Measurements from ENCODE around the gene ACVR1B.

Gene ACVR1B

DNA sequence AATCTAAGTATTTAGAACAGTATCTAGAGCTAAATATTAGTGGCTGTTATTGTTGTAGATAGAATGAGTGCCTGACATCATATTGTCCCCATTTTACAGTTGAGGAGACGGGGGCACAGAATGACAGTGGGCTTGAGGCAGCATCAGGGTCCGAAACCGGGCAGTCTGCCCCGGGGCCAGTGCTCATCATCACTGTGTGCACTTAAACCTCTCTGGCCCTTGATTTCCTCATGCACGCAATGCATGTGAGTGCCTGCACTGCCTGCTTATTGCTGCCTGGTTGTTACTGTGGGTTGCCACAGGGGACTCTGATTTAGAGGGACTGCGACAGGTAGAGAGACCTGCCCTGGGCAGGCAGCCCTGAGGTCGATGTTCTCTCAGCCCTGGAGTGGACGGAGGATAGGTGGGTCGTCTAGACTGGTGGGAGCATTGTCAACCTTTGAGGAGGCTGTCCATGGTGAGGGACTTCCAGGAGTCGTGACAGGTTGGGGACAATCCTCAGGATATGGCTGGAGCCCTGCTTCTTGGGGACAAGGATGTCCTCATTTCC is 34.4 kb upstream of the ACVR1B start:
- no peak for DNase-seq (ENCODE audit: low spot score)

DNA sequence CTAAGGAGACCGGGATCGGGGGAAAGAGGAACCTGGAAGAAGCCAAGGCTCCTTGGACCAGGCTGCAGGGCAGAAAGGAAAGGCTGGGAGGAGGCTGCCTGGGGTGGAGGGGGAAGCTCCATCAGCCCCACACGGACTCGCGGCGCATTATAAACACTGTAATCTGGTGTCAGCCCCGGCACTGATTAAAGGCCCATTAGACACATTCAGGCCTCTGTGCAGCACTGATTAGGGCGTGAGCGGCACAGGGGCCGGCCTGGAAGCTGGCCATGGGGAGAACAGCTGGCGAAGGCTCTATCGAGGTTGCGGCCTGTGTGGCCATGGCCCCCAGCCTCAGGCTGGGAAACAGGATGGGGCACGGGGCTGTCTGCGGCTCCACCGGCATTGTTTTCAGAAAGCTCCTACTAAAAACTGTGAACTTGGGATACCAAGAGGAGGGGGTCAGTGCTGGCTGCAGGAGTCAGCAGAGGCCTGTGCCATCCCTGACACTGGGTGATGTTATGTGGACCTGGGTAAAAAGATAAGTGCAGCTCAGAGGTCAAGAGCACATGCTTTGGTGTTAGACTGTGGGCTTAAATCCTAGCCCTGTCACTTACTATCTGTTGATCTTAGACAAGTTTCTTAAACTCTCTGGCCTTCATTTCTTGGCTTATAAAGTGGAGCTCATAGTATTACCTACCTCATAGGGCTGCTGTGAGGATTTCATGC is 33.6 kb upstream of the ACVR1B start:
- no peak for DNase-seq (ENCODE audit: low spot score)

DNA sequence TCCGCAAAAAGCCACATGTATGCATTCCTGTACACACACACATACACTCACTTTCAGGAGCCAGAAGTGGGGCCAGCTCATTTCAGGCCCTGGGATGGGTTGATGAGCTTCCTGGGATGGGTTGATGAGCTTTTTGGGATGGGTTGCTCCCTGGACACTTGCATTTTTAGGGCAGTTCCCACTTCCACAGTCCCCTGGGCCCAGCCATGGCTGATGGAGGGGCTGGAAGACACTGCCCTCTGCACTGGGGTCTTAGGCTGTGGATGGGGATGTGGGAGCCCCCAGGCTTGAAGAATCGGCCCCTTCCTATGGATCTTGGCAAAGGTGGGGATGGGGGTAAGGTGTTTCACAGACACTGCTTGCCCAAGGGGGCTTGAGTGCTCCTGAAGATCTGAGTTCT is 31.5 kb upstream of the ACVR1B start:
- no peak for DNase-seq (ENCODE audit: low spot score)

DNA sequence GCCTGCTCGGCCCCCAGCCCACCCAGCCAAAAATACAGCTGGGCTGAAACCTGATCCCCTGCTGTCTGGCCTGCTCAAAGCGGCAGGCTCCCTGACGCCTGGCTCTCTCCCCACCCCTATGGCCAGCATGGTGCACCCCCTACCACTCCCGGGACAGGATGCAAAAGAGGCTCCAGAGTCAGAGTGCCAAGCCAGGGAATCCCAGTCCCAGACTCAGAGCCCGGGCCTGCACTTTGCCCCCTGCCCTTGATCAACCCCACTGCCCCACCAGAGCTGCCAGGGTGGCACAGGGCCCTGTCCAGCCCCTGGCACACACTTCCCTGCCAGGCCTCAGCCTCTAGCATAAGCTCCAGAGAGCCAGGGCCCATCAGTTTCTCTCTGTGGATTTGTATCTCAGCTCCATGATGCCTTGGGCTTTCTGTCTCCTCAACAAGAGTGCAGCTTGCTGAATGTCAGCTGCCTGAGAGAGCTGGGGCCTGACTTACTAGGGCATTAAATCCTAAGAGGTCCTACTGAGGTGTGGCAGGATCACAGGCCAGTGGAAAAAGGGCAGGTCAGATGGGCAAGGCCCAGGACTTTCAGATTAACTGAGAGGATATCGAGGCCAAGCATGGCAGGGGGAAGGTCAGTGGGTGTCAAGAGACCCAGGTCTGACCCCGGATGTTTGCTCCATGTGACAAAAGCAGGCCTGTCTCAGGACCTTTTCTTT is 30.3 kb upstream of the ACVR1B start:
- DNase-seq (ENCODE audit: low spot score) = no peak

DNA sequence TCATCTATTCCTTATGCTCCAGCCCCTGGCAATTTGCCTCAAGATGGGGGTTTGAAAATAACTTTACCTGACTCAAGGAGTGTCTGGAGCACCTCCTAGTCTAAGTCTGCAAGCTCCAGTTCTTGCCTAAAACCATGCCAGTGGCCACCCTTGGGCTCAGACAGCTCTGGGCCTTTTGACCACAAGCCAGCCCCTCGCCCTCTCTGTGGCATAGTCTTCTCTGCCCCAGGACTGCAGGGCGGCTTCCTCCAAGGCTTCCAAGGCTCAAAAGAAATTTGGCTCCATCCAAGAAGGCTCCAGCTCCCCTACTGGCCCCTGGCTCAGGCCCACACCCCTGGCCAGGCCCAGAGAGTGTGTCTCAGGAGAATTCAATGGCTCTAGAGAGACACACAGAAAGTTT is 29.4 kb upstream of the ACVR1B start:
- no peak for DNase-seq (ENCODE audit: low spot score)

DNA sequence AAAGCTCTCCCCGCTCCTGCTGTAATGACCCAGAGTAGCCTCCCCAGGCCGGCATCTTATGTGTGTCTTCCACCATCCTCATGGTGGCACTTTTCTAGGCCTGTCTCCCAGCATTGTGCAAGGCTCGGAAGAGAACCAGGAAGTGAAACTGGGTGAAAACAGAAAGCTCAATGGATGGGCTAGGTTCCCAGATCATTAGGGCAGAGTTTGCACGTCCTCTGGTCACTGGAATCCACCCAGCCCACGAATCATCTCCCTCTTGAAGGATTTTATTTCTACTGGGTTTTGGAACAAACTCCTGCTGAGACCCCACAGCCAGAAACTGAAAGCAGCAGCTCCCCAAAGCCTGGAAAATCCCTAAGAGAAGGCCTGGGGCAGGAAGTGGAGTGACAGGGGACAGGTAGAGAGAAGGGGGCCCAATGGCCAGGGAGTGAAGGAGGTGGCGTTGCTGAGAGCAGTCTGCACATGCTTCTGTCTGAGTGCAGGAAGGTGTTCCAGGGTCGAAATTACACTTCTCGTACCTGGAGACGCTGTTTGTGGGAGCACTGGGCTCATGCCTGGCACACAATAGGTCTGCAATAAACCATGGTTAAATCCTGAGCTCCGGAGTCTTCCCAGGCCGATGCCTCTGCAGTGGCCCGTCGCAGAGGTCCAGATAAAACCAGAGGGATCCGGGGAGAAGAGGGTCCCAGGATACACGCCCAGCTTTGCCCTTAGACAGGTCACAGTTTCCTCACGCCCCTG is 28.6 kb upstream of the ACVR1B start:
- DNase-seq (ENCODE audit: low spot score) = no peak

GRCh38 chr12:51923506-51924365 is 27.8 kb upstream of the ACVR1B start:
- peak; percentile 39 for DNase-seq (ENCODE audit: low spot score)

- no peak for DNase-seq (ENCODE audit: low spot score)
These were observed 26.8 kb upstream of the ACVR1B start for GRCh38 chr12:51924551-51925319.

DNA sequence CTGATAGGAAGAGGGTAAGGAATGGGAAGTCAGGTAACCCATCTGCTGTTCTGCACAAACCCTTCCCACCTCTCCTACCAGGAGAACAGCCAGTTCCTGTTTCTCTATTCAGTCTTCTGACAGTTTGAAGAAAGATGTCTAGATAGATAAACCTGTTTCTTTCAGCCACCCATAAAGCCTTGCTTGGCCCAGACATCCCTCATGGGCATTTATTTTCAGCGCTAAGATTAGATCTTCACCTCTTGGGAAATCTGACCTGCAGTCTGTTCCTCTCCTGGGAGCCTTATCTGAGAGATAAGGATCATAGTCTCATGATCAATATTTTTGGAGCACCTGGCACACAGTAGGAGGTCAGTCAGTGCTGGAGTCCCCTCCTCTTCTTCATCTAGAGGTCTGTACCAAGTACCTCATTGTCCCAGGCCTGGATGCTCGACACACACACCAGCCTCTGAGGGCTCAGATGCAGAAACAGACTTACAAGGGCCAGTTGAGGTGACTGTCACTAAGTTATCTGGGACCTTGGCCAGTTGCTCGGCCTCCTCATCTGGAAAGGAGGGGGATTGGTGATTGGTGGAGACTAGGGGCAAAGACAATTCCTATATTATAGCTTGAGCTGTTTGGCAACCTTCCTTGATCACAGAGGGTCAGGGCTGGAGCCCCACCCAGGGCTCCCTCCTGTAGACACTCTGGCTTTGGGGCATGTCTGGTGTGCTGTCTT is 26.0 kb upstream of the ACVR1B start:
- DNase-seq (ENCODE audit: low spot score) = no peak

DNA sequence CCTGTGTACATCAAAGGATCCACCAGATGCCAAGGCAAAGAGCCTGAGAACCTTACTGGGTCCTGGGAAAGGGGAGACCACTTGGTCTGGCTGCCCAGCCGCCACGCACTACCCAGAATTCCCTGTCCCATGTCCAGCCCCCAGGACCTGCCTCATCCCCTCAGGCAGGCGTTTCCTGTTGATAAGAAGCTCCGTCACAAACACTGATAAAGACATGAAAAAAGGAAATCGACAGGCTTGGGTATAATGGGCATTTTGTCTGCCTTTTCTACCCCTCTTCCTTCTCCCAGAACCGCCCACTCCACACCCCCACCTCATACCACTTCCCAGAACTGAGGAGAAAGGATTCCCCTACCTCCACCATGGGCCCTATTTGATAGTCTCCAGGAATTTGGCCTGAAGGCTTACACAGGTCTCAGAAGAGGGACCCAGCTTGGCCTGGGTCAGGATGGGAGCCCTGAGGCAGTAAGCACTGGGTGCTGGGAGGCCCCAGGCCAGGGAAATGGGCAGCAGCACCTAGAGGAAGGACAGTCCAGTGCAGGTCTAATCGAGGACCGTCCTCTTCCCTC is 25.4 kb upstream of the ACVR1B start:
- DNase-seq (ENCODE audit: low spot score) = no peak

DNA sequence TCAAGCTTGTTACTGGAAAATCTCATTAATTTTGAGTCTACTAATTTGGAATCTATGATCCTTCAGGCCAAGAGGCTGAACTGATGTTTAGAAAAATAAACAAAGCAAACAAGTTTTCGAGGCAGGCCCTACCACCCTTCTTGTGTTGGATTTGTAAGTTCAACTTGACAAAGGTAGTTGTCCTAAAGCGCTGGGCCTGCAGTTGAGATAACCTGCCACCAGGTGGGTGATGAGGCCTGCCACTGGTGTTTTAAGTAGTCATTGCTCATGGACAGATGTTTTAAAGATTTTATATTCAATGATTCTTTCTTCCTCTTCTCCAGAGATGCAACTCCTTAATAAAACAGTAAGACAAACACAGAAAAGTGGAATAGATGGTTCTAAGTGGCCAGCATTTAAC is 24.8 kb upstream of the ACVR1B start:
- peak; percentile 48 for DNase-seq (ENCODE audit: low spot score)

- no peak for DNase-seq (ENCODE audit: low spot score)
These were observed 19.1 kb upstream of the ACVR1B start for GRCh38 chr12:51932218-51933076.

GRCh38 chr12:51934080-51934479 is 17.4 kb upstream of the ACVR1B start:
- no peak for DNase-seq (ENCODE audit: low spot score)

DNA sequence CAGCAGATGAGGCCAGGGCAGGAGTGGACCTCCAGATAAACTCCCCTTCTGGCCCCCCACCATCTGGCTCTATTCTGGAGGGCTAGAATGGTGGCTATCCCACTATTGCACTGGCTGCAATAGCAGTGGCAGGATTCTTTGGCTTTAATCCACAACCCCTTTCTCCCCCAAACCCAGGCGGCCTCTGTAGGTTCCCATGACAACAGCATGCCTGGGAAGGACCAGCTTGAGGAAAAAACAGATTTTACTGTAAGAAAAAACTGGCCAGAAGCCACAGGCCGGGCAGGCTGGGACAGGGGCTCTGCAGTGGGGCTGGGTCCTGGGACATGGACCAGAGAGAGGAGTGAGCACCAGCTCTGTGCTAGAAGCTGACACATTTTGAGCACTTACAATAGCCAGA is 13.6 kb upstream of the ACVR1B start:
- no peak for DNase-seq (ENCODE audit: low spot score)

GRCh38 chr12:51938726-51939125 is 12.8 kb upstream of the ACVR1B start:
- DNase-seq (ENCODE audit: low spot score) = no peak

DNA sequence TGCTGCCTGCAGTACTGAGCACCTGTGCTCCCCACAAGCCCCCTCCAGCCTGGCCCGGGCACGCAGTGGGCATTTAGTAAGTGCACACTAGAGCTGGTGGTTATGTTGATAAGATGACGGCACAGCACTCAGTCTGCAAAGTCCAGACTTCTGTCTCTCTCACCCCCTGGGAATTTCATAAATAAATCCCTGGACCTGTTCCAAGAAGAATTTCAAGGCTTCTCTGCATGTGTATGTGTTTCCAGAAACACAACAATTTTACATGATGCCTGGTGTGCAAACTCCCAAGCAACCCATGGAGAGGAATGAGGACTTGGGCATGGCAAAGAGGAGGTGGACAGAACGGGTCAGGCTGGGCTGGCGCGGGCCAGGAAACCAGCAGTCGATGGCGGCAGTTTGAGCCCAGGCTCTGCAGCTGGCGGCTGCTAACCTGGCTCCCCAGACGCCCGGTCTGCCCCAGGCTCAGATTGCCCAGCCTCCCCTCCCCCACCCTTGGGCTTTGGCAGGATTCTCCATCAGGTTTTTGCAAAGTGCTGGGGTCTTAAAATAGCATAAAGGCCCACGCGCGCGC is 10.4 kb upstream of the ACVR1B start:
- no peak for DNase-seq (ENCODE audit: low spot score)

DNA sequence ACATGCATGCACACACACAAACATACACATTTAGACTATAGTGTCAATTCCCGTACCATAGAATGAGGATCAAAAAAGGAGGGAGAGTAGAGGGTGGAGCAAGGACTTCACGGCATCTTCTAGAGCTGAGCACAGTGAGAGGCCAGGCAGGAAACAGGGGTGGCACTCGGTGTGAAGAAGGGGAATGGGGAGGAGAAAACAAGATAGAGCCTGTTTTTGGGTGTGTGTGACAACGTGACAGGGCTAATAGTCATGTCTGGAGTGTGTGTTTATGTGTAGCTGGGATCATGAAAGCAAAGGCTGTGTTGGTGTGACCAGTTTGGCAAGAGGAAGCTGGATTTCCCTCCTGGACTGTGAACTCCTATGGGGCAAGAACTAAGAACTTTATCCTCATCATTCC is 9.9 kb upstream of the ACVR1B start:
- no peak for DNase-seq (ENCODE audit: low spot score)

- DNase-seq (ENCODE audit: low spot score) = no peak
These were observed 9.4 kb upstream of the ACVR1B start for GRCh38 chr12:51942056-51942455.

- DNase-seq (ENCODE audit: low spot score) = no peak
These were observed 8.9 kb upstream of the ACVR1B start for GRCh38 chr12:51942501-51943000.

Measured in activated CD4-positive, alpha-beta T cell treated with anti-CD3 and anti-CD28 coated beads, Interleukin-2, Interleukin-4, amounts not matched to agents 100 ng/mL and 50 ng/mL, durations not matched to agents 16 hours and 8 hours (primary cell).